Panc1 (cell line): ENCODE results near the gene NRG2.

Experiments used
- CTCF ChIP-seq: fragments of 450-650 bp; IDR thresholded peaks from 2 replicates; pipeline ENCODE4 v1.5.1; 2017; ENCODE audit warnings: mild to moderate bottlenecking
- POLR2AphosphoS5 ChIP-seq: IDR thresholded peaks from 2 replicates; pipeline ENCODE4 v1.6.1; 2012; ENCODE audit warnings: mild to moderate bottlenecking, low read depth, low read length, moderate library complexity
- REST ChIP-seq, 2 experiments: IDR thresholded peaks; 2 replicates each; pipeline ENCODE4 v1.6.1; 2011 to 2012; ENCODE audit warnings: low read depth in 2 of 2, control low read depth in 1 of 2, low read length in 1 of 2, mild to moderate bottlenecking in 1 of 2, moderate library complexity in 1 of 2; ENCODE audit not compliant: insufficient read depth in 1 of 2
- SIN3A ChIP-seq: IDR thresholded peaks from 2 replicates; pipeline ENCODE4 v1.6.1; 2012; ENCODE audit warnings: low read depth, mild to moderate bottlenecking, low read length, moderate library complexity, borderline replicate concordance; ENCODE audit not compliant: insufficient read depth
- TCF7L2 ChIP-seq: IDR thresholded peaks from 2 replicates; pipeline ENCODE4 v1.6.1; 2011; ENCODE audit warnings: mild to moderate bottlenecking, low read depth, low read length, inconsistent platforms

GRCh38 chr5:139839918-139840317 is 203.2 kb downstream of the NRG2 start:
- TF ChIP-seq CTCF (no peak), POLR2AphosphoS5 (no peak), REST (IDR thresholded peaks at IDR 0.05; ENCODE audit: insufficient read depth in 1 of 2, low read depth in 2 of 2, low read length in 1 of 2) (no peak), TCF7L2 (no peak), SIN3A (no peak)
